Fibroblast of peridontal ligament (primary cell): ENCODE data around the gene NINJ1.
"Not testable (repeated sequence)": the region's sequence is repeated elsewhere in the genome, so short reads cannot be mapped to it uniquely, and the experiment has no call there.

ENCODE experiments used
- DNase-seq: peaks from one replicate; pipeline ENCODE4 v3.0.0-alpha.2; 2010; ENCODE audit errors: extremely low read depth

The NINJ1 gene

DNA sequence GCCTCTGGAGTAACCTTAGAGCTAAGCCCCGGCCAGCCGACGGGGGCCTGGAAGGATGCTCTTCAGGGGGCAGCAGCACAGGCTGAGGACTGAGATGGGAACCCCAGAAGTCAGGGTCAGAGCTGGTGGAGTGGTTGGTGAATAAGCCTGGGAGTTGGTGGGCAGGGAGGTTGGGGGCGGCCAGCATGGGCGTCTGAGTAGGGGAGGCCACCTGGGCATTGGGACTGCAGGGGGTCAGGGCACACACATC, 14.4 kb downstream of the NINJ1 start:
- no peak for DNase-seq

DNA sequence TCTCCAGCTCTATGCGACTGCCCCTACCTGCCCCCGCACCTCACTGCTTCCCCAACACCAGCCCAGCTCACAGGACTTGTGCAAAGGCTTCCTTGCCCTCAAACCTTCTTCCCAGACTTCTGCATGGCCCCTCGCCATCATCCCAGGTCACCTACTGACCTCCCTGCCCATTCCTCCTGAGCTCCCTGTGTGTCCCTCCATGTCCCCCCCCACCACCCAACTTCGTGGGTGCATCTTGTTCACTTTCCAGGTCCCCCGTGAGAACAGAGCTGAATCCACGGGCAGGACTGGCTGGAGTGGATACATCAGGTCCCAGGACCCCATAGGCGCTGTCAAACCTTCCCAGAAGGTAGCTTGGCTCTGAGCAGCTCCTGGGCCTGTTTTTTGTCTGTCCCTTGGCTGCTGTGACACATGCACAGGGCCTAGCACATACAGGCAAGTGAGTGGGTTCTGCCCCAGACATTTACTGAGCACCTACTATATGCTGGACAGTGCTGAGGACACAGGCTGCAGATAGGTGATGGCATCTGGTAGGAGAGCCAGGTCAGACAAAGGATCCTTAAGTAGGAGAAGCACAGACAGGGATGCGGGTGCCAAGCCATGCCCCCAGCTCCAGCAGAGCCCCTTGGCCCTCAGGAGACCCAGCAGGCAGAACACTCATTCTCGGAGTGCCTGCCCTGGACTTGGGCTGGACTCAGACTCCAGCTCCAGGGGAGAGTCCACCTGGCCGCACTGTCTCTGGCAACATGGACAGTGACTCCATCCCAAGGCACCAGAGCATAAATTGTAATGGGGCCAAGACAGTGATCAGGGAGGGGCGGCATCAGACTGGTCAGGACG, 15.0 kb downstream of the NINJ1 start:
- no peak for DNase-seq

DNA sequence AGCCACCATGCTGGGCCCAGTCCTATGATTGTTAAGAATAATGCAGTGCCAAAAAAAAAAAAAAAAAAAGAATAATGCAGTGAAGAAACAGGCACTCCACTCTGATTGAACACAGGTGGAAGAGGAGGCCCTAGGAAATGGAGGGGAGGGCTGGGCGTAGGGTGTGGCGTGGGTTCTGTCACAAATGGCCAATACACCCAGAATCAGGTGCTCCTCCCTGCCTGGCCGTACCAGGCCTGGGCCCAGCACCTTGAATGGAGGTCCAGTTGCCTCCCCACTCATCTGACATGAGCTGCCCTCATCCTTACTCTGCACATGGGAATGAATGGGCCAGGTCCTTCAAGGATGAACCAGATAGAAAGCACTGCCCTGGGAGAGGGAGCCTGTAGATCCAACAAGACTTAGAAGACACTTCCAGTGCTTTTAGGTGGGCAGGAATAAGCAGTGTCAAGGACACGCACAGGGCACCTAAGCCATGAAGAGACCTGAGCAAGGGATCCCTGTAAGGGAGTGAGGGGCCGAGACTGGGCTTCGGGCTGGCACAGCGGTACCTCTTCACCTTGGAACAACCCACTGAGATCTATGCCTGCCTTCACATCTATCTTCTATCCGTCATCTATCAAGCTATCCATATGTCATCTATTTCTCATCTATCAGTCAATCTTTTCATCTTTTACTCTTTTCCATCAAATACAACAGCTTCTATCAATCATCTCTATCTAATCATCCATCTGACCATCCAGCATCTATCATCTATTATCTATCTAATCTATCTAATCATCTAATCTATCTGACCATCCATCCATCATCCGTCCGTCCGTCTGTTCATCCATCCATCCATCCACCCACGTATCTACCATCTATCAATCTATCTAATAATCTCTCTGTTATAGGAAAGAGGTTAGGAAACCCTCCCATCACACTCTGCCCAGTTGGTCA, 15.9 kb downstream of the NINJ1 start:
- no peak for DNase-seq

DNA sequence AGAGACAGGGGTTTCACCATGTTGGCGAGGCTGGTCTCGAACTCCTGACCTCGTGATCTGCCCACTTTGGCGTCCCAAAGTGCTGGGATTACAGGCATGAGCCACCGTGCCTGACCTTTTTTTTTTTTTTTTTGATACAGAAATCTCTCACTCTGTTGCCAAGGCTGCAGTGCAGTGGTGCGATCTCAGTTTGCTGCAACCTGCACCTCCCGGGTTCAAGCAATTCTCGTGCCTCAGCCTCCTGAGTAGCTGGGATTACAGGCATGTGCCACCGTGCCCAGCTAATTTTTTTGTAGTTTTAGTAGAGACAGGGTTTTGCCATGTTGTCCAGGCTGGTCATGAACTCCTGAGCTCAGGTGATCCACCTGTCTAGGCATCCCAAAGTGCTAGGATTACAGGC, 16.5 kb downstream of the NINJ1 start:
- DNase-seq: not testable (repeated sequence)

DNA sequence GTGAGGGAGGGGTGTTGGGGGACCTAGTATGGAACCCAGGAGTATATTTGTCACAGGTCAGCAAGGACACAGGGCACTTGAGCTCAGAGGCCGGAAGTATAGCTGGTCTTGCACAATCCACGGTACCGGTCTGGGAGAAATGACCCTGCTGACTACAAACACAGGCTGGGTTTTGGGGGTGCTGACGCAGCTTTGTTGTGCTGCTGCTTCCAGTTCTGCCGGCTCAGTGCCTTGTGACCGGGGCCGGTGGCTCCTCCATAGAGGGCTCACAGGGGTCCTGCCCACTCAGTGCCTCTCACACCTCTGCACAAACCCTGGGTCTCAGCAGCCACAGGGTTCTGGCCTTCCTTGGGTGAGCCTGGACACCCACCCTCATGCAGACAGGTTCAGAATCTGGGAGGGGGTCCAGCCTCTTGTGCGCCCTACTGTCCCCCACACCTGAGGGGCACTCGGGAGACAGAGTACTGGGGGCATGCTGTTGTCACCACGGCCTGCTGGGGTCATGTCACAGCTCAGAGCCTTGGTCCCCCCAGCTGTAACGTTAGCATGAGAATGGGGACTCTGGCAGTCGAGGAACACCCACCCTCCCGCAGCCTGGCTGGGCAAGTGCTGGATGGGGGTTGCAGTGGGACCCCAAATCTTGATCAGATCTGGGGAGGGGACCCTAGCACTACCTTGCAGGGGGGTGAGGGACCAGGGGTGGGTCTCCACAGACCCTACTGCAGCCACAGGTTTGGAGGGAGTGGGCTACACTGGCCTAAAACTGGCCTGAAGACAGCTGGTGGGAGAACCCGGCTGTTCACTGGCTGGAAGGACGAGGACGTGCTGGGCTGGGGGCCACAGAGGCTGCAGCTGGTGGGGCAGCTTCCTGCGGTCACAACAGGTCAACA, 17.7 kb downstream of the NINJ1 start:
- no peak for DNase-seq

DNA sequence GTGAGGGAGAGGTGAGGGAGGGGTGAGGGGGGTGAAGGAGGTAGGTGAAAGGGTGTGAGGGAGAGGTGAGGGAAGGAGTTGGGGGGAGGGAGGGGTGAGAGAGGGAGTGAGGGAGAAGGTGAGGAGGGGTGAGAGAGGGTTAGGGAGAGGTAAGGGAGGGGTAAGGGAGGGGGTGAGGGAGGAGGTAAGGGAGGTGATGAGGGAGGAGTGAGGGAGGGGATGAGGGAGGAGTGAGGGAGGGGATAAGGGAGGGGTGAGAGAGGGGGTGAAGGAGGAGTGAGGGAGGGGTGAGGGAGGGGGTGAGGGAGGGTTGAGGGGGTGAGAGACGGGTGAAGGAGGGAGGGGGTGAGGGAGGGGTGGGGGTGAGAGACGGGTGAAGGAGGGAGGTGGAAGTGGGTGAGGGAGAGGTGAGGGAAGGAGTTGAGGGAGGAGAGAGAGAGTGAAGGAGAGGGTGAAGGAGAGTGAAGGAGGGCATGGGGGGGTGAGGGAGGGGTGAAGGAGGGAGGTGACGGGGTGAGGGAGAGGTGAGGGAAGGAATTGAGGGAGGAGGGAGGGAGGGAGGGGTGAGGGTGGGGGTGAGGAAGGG, 18.5 kb downstream of the NINJ1 start:
- DNase-seq: no peak

DNA sequence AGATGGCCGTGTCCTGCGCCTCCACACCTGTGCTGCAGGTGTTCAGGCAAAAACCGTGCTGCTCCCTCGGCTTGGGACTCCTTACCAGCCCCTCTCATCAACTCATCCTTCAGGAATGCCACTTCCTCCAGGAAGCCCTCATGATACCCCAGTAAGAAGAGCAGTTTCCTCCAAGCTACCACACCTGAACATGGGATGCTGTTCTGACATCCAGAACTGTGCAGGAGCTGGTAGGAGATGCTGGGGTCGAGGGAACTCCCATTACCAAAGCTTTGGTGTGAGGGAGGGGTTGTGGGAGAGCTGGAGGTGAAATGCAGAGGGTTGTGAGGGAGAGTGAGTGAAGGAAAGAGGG, 19.1 kb downstream of the NINJ1 start:
- no peak for DNase-seq

DNA sequence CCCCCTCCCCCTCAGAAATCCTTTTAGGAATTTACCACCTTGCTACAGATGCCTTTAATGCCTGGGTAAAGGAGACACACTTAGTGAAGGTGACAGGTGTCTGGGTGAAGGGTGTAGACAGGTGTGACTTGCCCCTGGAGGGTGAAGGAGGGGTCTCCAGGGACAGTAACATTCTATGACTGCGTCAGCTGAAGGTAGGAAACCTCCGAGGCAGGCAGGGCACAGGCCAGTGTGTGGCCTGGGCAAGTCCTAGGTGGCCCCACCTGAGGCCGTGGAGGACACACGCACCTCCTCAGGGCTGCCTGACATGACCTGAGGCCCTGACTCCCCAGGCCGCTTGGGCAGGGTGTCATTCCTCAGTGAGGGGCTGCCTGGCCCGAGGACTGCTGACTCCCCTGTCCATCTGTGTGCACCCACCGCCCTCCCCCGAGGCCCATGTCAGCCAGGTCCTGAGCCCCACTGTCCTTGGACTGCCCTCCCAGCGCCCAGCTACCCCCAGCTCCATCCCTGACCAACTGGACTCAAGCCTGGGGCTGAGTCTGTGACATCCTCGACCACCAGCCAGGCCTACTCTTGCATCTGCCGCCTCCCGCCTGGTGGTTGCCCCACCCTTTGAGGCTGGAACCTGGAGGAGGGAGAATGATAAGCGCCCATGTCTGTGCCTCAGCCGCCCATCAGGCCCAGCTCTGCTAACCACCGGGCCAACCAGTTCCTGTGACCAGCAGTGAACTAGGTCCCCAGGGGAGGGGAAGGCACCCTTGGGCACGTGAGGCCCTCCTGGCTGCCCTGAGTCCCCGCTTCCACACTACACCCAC, 19.7 kb downstream of the NINJ1 start:
- DNase-seq: no peak

DNA sequence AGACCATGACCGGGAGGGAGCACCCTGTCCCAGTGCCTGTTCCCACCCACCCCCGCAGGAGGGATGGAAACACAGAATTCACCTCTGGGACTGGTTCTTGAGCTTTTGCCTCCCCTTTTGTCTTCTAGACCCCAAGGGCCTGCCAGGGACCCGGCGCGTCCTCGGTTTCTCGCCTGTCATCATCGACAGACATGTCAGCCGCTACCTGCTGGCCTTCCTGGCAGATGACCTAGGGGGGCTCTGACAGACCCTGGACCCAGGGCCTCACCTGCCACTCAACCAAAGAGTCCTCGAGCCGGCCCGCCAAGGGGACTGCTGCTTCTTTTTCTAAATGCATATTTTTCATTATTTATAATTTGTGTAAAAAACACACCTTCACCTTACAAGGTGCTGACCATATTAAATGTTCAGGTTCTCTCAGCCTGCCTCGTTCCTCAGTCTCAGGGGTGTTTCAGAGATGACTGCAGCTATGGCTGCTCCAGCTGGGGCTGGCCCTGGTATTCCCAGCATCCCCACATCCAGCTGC, 21.1 kb downstream of the NINJ1 start:
- no peak for DNase-seq

DNA sequence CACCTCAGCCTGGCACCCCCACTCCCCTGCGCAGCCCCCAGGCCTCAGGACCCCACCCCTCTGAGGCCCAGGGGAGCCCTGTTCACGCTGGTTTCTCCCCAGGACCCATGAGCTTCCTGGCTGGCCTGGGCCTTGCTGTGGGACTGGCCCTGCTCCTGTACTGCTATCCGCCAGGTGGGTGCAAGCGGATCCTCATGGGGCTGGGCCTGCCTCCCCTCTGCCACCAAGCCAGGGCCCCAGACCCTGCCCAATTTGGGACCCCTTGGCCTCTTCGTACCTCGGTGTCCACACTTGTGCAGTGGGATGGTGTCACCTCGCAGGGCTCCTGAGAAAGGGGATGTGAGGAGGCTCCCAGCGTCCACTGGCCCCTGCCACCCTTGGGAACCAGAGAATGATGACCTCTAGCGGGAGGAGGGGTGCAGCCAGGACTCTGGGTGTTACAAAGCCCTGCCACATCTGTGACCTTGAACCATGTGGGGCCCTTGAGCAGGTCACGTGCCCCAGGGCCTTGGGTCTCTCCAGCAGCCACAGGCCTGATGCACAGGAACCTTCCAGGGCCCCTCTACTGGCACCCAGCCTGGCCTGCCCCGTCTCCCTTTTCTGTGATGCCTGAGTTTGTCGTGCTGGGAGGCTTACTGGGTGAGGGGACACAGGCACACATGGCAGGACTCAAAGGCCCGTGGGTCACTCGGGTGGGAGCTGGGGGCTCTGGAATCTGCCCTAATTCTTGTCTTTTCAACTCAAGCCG, 21.8 kb downstream of the NINJ1 start:
- no peak for DNase-seq

DNA sequence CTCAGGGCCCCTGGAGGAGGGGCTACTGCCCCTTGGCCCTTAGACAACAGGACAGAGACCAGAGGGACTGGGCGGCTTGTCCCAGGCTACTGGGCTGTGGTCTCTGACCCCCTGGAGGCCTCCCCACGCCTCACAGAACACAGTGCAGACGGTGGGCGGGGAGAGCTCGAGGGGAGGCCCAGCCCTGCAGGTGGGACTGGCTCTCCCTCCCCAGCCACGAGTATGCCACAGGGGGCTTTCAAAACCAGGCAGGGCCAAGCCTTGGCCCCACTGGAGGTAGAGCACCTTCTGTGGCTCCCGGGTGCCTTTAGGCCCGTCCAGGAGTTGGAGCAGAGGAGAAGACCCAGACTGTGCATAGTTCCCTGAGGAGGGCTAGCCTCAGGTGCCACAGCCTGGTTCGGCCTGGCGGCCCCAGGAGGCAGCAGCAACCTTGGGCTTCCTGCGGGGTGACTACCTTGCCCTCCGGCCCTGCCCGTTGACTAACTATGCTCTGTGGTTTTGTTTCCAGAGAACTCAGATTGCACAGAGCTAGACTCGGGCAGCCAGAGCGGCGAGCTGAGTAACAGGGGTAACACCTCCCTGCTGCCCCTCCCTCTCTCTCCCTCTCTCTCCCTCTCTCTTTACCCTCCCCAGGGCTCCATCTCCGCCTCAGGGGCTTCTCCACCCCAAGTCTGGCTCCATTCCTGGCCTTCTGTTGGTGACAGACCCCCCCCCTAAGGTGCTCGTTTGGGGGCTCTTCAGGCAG, 22.5 kb downstream of the NINJ1 start:
- no peak for DNase-seq

DNA sequence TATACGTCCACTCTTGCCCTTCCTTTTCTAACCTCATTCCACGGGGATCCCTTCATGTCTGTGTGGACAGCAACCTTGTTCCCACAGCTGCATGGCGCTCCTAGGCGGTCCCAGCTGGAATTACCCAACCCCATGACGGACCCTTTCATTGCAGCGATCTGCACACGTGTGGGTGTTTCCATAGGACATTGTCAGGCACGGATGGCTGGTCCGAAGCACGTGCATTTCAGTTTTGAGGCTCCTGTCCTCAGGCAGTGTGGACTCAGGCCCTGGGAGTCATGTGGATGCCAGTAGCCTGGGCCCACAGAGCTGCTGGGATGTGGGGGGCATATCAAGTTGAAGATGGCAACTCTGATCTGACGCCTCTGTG, 23.1 kb downstream of the NINJ1 start:
- DNase-seq: no peak

DNA sequence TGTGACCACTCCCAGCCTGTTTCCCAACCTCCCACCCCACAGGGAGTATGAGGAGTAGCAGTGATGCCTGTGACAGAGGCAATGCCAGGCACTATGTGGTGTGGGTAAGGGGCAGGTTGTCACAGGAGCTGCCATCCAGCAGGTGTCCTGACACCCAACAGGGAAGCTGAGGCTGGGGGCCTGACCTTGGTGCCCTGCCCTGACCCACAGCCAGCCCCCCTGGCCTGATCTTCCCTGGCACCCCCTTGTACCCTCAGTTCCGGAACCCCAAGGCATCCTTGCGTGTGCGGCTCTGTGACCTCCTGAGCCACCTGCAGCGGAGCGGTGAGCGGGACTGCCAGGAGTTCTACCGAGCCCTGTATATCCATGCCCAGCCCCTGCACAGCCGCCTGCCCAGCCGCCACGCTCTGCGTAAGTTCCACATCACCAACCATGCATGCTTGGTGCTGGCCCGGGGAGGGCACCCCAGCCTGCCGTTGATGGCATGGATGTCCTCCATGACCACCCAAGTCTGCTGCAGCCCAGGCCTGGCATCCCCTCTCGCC, 23.7 kb downstream of the NINJ1 start:
- no peak for DNase-seq

DNA sequence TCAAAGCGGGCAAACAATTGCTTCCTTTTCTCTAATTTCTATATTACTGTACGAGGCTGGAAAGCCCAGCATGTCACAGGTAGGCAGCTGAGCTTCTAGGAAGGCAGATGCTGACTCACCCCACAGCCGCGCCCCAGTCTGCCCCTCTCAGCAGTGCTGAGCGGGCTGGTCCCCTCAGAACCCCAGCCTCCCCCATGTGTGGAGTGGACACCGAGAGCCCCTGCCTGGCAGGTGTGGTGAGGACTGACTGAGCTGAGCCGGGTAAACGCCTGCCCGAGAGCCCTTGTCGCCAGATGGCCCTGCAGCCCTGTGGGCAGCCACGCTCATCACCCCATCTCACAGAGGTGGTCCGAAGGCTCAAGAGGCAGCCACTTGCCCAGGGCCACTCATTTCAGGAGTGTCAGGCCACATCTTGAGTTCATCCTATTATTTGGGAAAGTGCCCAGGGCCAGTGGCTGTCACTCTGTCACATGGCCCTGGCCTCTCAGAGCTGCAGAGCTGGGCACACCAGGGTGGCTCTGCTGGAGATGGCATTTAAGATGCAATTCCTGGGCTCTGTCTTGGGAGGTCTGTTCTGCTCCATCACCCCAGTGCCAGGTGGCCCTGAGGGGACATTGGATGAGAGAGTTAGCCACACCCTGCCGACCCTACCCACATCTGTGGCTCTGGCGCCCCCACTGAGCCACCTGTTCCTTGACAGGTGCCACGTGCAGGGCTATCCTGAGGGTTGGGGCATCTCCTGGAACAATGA, 25.6 kb downstream of the NINJ1 start:
- no peak for DNase-seq

DNA sequence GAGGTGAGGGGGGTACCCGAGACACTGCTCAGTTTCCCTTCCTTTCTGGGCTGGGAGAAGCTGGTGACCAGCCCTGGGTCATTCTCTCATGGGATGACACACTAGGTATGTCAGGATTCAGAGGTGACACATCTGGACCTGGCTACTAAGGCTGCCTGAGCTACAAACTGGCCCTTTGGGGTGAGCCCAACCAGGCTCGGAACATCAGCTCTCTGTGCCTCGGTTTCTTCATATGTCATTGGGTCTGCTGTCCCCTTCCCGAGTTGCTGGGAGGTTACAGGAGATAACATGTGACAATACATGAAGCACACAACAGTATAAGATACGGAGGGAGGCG, 26.3 kb downstream of the NINJ1 start:
- DNase-seq: no peak

DNA sequence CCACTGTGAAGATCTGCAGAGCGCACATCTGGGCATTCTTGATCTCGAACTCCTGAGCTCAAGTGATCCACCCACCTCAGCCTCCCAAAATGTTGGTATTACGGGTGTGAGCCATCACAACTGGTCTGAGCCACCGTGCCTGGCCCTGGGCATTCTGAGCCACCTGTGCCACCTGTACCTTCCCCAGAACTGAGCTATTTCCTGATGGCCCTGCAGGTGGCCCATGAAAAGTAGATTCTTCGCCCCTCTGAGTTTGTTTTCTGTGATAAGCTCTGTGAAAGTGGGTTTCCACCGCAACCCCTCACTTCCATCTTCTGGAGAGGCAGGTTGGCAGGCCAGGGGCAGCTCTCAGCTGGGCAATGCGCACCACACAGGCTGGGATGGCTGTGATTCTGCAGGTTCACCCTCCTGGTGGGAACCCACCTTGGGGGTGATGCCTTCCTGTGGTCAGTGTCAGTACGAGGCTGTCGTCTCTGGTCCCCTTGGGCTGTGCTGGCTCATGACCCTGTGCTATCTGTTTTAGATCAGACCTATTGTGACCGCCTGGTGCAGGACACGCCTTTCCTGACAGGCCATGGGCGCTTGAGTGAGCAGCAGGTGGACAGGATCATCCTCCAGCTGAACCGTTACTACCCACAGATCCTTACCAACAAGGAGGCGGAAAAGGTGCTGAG, 26.8 kb downstream of the NINJ1 start:
- no peak for DNase-seq

DNA sequence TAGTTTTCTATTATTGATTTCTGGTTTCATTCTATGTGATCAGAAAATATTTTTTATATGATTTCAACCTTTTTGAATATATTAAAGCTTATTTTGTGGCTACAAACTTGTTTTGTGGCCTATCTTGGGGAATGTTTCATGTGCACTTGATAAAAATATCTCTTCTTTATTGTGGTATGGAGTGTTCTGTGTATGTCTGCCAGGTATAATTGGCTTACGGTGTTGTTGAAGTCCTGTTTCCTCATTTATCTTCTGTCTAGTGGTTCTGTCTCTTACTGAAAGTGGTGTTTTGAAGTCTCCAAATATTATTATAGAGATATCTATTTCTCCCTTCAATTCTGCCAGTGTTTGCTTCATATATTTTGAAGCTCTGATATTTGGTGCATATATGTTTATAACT, 28.4 kb downstream of the NINJ1 start:
- no peak for DNase-seq

DNA sequence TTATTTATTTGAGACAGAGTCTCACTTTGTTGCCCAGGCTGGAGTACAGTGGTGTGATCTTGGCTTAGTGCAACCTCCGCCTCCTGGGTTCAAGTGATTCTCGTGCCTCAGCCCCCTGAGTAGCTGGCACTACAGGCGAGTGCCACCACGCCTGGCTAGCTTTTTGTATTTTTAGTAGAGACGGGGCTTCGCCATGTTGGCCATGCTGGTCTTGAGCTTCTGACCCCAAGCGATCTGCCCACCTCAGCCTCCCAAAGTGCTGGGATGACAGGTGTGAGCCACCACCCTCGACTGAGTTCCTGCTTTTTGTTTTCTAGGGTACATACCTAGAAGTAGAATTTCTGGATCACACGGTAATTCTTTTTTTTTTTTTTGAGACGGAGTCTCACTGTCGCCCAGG, 33.0 kb downstream of the NINJ1 start:
- not testable (repeated sequence) for DNase-seq
